ENCODE results near the gene PCLAF.

GRCh38 chr15:64337761-64338160, 43.5 kb downstream of the PCLAF start:
- TF ChIP-seq CTCF (conservative IDR thresholded peaks at IDR 0.05 in 1 of 2, IDR thresholded peaks at IDR 0.05 in 1 of 2; ENCODE audit: extremely low read depth in 1 of 2, insufficient read depth in 1 of 2, low read depth in 1 of 2, low read length in 2 of 2), result no peak
- TF ChIP-seq EZH2 (IDR thresholded peaks at IDR 0.05; ENCODE audit: borderline replicate concordance, low read length), result no peak

All from mammary epithelial cell (primary cell).